Measurements from ENCODE around the gene FPR1. TPM values are rescaled to one million over a fixed set of nuclear protein-coding genes. Genes with fewer than 3 reads are reported as not detected.

The FPR1 gene
- total RNA-seq, 1 donor from 2014 or later = not detected

DNA sequence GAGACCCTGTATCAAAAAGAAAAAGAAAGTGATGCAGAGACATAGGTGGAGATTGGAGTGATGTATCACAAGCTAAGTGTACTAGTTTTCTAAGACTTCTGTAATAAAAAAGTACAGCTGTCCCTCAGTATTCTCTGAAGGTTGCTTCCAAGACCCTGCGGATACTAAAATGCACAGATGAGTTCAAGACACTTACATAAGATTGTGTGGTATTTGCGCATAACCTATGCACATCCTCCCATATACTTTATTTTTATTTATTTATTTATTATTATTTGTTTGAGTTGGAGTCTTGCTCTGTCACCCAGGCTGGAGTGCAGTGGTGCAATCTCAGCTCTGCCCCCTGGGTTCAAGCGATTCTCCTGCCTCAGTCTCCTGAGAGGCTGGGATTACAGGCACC, 14.3 kb downstream of the FPR1 start:
- Mint-ChIP-seq H3K27me3 (peaks cover 12% of the 10 kb centered on the region), H3K36me3 (ENCODE audit: insufficient read depth) (no peaks in the 10 kb centered on the region), H3K4me1 (ENCODE audit: low read depth) (no peaks in the 10 kb centered on the region), H3K4me3 (ENCODE audit: low read depth) (no peak overlapping the region), H3K27ac (no peak overlapping the region), H3K9me3 (ENCODE audit: low read depth) (no peaks in the 10 kb centered on the region)
- no peak for DNase-seq (ENCODE audit: low spot score, unreplicated experiment)
- TF ChIP-seq, protein P1, sequence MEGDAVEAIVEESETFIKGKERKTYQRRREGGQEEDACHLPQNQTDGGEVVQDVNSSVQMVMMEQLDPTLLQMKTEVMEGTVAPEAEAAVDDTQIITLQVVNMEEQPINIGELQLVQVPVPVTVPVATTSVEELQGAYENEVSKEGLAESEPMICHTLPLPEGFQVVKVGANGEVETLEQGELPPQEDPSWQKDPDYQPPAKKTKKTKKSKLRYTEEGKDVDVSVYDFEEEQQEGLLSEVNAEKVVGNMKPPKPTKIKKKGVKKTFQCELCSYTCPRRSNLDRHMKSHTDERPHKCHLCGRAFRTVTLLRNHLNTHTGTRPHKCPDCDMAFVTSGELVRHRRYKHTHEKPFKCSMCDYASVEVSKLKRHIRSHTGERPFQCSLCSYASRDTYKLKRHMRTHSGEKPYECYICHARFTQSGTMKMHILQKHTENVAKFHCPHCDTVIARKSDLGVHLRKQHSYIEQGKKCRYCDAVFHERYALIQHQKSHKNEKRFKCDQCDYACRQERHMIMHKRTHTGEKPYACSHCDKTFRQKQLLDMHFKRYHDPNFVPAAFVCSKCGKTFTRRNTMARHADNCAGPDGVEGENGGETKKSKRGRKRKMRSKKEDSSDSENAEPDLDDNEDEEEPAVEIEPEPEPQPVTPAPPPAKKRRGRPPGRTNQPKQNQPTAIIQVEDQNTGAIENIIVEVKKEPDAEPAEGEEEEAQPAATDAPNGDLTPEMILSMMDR (IDR thresholded peaks at IDR 0.05; ENCODE audit: unreplicated experiment) = no peak

DNA sequence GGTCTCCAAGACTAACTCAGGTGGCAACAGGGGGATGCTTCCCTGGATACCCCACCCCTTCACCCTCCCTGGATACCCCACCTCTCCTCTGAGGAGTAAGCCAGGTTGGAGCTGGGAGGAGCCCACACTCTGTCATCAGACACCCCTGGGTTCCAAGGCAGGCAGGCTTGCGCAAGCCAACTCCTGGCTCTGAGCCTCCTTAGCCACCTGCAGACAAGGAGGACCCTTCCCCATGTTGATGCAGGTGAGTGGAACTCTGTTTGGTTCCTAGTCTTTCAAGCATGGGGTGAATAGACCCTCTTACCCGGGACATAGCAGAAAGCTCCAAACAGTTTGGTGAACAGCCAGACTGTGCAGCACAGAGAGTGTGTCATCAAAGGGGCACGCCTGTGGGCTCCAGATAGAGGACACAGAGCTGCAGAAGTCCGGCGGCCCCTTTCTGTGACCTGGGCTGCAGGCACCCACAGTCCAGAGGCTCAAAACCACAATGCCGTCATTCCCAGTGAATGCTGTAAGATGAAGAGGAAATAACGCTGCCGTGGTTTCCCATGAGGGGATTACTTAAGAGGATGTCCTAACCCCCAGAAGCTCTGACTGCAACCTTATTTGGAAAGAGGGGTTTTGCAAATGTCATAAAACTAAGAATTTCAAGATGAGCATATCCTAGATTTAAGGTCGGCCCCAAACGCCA, 15.8 kb downstream of the FPR1 start:
- no peak overlapping the region for H3K4me3 Mint-ChIP-seq (ENCODE audit: low read depth)
- H3K9me3 Mint-ChIP-seq (ENCODE audit: low read depth) = peaks cover 3% of the 10 kb centered on the region
- no peaks in the 10 kb centered on the region for H3K36me3 Mint-ChIP-seq (ENCODE audit: insufficient read depth)
- peaks cover 12% of the 10 kb centered on the region for H3K27me3 Mint-ChIP-seq
- H3K4me1 Mint-ChIP-seq (ENCODE audit: low read depth) = no peaks in the 10 kb centered on the region
- TF ChIP-seq, protein P1 (IDR thresholded peaks at IDR 0.05; ENCODE audit: unreplicated experiment) = no peak
- no peak overlapping the region for H3K27ac Mint-ChIP-seq
- DNase-seq (ENCODE audit: low spot score, unreplicated experiment) = no peak

DNA sequence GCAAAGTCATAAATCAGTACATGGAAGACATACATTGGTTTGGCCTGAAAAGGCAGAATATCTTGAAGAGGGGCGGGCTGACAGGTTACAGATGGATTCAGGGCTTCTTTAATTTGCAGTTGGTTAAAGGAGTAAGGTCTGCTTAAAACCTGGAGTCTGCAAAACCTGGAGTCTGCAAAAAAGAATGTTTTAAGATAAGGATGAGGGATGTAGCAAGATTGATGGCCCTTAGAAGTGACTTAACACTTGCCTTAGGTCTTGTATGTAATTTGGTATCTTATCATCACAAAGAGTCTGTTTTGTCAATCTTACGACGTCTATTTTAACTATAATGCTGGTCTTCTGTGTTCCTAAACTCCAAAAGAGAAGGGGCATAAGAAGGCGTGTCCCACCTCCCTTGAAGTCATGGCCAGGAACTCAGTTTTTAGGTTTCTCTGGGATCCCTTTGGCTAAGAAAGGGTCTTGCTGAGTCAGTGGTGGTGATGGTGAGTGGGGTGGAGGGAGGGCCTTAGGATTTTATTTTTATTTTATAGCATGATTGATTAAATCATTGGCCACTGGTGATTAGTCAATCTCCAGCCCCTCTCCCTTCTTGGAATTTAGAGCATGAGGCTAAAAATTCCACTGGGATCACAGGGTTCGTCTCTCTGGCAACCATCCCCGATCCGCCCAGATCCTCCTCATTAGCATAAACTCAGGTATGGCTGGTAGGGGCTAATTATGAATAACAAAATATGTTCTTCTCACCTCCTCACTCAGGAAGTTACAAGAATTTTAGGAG, 17.7 kb downstream of the FPR1 start:
- TF ChIP-seq, protein P1 (IDR thresholded peaks at IDR 0.05; ENCODE audit: unreplicated experiment) = no peak
- no peaks in the 10 kb centered on the region for H3K36me3 Mint-ChIP-seq (ENCODE audit: insufficient read depth)
- peaks cover 7% of the 10 kb centered on the region for H3K9me3 Mint-ChIP-seq (ENCODE audit: low read depth)
- no peak overlapping the region for H3K4me3 Mint-ChIP-seq (ENCODE audit: low read depth)
- H3K27ac Mint-ChIP-seq = no peak overlapping the region
- no peak for DNase-seq (ENCODE audit: low spot score, unreplicated experiment)
- H3K4me1 Mint-ChIP-seq (ENCODE audit: low read depth) = no peaks in the 10 kb centered on the region
- peaks cover 6% of the 10 kb centered on the region for H3K27me3 Mint-ChIP-seq

DNA sequence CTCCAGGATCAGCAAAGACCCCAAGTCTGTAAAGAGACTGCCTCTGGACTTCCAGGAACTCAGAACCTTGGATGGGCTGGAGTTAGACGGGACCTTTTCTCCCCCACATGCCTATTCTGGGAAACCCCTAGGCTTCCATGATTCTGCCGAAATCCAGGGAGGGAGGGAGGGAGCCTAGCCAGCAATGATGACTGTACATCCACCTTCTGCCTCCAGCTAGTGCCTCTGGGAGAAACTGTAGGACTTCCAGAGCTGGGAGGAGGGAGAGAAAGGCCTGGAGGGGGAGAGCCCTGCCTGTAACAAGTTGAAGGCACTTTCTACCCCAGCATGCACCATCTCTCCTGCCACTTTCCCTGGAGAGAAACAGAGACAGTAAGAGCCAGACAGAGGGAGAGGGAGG, 21.9 kb downstream of the FPR1 start:
- Mint-ChIP-seq H3K4me1 (ENCODE audit: low read depth) (no peaks in the 10 kb centered on the region), H3K36me3 (ENCODE audit: insufficient read depth) (no peaks in the 10 kb centered on the region), H3K27me3 (peaks cover 29% of the 10 kb centered on the region), H3K27ac (no peak overlapping the region), H3K4me3 (ENCODE audit: low read depth) (no peak overlapping the region), H3K9me3 (ENCODE audit: low read depth) (peaks cover 7% of the 10 kb centered on the region)
- DNase-seq (ENCODE audit: low spot score, unreplicated experiment) = no peak
- TF ChIP-seq, protein P1 (IDR thresholded peaks at IDR 0.05; ENCODE audit: unreplicated experiment) = no peak

DNA sequence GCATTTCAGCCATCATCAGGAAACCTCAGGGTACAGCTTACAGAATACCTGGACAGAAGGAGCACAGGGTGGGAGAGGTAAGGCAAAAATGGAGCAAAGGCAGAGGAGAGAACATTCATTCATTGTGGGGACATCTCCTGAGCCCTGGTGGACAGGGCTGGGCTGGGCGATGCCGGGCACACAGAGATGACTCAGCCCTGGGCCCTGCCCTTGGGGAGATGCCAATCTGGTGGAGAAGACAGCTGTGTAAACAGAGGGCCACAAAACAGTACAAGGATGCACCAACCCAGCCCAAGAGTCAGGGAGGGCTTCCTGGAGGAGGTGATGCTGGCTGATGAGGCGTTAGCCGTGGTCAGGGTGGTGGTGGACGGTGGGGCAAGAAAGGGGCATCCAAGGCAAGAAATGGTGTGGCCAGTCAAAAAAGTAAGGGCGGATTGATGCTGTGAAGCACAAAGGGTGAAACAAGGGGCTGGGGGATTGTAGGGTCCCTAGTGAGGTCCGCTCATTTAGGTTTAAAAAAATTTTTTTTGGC, 24.3 kb downstream of the FPR1 start:
- H3K9me3 Mint-ChIP-seq (ENCODE audit: low read depth) = peaks cover 7% of the 10 kb centered on the region
- peaks cover 47% of the 10 kb centered on the region for H3K27me3 Mint-ChIP-seq
- H3K27ac Mint-ChIP-seq = no peak overlapping the region
- DNase-seq (ENCODE audit: low spot score, unreplicated experiment) = no peak
- no peak overlapping the region for H3K4me3 Mint-ChIP-seq (ENCODE audit: low read depth)
- no peaks in the 10 kb centered on the region for H3K36me3 Mint-ChIP-seq (ENCODE audit: insufficient read depth)
- TF ChIP-seq, protein P1 (IDR thresholded peaks at IDR 0.05; ENCODE audit: unreplicated experiment) = no peak
- no peaks in the 10 kb centered on the region for H3K4me1 Mint-ChIP-seq (ENCODE audit: low read depth)

All from progenitor cell of endocrine pancreas (in vitro differentiated cells).